Endothelial cell of hepatic sinusoid (primary cell): ENCODE results near the gene CD19.
"Not testable (repeated sequence)": the region's sequence is repeated elsewhere in the genome, so short reads cannot be mapped to it uniquely, and the experiment has no call there.

ENCODE experiments used
- in situ Hi-C: cut with HindIII; loops from 2 replicates; pipeline ENCODE4 v1.10.0; 2017; ENCODE audit warnings: low sequenced_read_pairs

The CD19 gene

DNA sequence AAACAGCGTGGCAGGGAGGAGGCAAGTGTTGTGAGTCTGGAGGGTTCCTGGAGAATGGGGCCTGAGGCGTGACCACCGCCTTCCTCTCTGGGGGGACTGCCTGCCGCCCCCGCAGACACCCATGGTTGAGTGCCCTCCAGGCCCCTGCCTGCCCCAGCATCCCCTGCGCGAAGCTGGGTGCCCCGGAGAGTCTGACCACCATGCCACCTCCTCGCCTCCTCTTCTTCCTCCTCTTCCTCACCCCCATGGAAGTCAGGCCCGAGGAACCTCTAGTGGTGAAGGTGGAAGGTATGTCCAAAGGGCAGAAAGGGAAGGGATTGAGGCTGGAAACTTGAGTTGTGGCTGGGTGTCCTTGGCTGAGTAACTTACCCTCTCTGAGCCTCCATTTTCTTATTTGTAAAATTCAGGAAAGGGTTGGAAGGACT is at the start of gene CD19:
CD19 (plus strand) TSS at position 171 of the 425 bp plus-strand sequence; CDS start at position 201, 30 bp downstream.
- in situ Hi-C loops, result no loop called here

DNA sequence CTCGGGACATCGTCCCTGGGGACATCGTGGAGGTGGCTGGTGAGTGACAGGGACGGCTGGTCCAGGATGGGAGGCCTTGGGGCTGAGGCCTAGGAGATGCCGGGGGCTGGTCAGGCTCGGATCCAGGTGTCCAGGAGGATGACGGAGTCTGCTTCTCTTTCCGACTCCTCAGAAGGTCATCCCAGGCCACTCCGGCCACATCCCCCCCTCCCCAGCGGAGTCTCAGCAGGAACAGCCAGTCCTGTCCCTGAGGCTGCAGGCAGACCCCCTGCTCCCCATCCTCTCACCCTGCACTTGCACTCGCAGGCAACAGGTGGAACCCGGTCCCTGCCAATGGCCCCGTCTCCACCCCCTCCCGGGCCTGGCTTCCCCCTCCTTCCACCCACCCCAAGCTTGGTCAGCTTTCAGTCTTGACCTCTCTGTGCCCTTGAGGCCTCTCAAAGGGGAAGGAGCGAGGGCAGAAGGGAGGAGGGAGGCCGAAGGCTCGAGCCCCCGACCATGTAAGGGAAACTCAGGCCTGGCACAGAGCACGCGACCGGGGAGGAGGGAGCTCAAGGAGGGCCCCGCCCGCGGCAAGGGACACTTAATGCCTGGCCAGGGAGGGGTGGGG is 49.1 kb upstream of the CD19 start:
- in situ Hi-C loops, result no loop called here

DNA sequence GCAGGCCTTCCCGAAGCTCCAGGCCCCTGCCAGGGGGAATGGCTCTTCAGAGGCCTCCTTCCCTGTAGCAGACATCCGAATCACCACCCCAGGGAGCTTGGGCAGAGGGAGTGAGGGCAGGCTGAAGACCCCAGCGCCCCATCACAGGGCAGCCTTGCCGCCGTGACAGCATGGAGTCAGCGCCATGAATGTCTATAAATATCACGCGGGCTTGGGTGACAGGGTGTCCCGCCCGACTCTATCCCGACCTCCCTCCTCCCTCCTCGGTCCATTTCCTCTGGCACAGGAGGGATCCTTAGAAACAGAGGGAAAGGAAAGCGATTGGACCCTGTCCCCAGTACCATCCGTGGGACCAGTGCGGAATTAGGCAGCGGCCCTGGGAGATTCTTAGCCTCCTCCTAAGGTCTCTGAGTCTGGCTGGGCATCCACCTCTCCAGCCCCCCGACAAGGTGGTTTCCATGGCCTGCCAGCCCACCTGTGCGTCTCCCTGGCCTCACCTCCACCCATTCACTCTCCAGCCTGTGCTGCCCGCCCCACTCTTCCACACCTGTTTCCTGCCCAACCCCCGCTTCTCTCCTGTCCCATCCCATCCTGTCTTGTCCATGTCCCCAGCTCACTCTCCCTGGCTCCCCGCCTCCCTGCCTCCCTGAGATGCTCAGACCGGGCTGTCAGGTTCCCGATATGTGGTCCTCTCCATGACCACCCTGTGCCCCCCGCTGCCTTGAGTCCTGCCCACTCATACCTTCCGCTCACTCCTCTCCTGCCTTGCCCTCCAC is 48.4 kb upstream of the CD19 start:
- in situ Hi-C loops, result no loop called here

DNA sequence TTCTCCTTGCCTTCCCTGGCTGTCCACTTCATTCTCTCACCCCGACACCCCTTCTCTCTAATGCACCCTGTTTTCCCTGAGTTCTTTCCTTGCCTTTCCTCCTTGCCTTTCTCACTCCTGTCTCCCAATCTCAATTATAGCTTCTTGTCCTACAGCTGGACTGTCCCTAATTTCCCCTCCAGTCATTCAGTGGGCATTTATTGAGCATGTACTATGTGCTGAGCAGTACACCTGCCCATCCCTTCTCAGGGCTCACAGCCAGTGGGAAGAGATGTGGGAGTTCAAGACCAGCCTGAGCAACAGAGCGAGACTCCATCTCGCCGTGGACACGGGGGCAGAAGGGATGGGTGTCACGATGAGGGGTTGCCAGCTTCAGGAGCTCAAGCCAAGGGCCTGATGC is 47.7 kb upstream of the CD19 start:
- in situ Hi-C loops, result no loop called here

DNA sequence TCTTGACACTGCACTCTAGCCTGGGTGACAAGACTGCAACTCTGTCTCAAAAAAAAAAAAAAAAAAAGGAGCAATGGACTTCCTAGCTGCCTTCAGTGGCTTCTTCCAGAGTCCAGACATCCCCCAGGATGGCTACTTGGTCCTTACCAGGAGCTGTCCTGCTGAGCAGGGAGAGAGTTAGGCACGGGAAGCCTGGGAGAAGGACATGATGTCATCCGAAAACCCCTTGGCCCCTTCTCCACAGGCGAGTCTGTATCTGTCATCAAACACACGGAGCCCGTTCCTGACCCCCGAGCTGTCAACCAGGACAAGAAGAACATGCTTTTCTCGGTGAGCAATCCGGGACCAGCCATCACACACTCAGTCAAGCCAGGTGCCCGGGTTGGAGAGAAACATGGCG is 44.8 kb upstream of the CD19 start:
- in situ Hi-C loops, result no loop called here

DNA sequence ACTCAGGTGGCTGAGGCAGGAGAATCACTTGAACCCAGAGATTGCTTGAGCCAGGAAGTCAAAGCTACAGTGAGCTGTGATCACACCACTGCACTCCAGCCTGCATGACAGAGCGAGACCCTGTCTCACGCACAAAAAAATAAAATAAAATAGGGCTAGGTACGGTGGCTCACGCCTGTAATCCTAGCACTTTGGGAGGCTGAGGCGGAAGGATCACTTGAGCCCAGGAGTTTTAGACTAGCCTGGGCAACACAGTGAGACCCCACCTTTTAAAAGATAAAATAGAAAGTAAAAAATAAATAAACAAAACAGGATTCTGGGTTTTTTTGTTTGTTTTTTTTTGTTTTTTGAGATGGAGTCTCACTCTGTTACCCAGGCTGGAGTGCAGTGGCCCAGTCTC is 41.4 kb upstream of the CD19 start:
- in situ Hi-C loops, result not testable (repeated sequence)

DNA sequence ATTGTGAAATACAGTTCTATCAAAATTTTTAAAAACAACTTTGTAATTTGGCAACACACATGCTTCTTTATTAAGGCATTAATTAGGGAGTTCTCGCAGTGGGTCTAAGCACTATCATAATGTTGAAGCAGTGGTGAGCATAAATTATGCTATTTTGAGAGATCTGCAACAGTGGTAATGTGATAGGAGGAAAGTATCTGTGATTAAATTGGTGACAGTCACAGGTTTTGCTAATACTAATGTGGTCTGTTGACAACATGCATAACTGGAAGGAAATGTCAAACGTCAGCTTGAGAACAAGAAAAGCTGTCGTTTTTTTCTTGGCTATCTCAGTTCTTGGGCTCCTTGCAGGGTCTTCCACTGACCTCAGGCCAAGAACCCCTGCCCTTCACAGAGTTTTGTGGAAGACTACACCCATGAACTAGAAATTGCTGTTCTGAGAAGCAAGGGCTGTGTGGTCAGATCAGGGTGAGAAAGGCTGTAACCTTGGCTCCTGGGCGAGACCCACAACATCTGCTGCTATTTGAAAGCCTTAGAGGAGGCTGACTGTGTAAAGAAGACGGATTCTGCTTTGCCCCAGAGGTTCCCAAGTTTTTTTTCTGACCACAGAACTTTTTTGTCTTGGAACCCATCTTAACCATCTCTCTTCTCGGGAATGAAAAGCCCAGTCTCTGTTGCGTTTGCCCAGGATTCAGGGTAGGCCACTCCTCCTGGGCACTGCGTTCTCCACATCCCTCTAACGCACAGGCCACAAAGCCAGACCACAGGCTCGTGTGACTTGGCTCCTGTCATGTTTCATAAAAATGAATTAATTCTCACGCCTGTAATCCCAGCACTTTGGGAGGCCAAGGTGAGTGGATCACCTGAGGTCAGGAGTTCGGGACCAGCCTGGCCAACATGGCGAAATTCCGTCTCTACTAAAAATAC is 39.5 kb upstream of the CD19 start:
- in situ Hi-C loops, result no loop called here

DNA sequence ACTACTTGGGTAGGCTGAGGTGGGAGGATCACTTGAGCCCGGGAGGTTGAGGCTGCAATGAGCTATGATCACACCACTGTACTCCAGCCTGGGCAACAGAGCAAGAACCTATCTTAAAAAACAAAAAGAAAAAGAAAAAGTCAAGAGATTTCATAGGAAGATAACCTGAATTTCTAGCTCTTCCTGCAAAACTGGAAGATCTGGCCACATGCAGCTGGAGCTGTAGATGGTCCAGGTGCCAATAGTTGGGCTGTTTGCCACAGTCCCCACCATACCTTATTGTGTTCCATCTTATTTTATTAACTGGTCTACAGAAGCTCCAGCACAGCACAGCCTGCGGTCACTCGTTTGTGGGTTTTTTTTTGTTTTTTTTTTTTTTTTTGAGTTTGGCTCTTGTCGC is 38.5 kb upstream of the CD19 start:
- in situ Hi-C loops, result no loop called here

DNA sequence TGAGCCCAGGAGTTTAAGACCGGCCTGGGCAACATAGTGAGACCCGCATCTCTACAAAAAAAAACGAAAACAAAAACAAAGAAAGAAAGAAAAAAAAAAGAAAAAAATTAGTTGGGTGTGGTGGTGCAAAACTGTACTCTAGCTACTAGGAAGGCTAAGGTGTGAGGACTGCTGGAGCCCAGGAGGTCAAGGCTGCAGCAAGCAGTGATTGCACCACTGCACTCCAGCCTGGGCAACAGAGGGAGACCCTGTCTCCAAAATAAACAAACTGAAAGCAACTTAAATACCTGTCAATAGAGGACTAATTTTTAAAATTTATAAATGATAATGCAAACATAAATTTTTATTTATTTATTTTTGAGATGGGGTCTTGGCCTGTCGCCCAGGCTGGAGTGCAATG is 36.2 kb upstream of the CD19 start:
- in situ Hi-C loops, result no loop called here

DNA sequence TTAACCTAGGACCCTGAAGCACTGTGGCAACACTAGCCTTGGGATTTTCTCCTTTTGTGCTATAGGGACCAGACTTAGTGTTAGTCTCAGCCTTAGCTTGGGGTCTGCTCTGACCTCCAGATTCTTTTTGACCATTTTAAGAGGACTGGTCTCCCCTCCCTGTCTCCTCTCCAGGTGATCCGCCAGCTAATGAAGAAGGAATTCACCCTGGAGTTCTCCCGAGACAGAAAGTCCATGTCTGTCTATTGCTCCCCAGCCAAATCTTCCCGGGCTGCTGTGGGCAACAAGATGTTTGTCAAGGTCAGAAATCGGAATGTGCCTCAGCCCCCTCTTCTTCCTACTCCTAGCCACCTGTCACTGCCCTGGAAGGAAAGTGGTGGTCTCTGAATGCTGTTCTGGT is 33.9 kb upstream of the CD19 start:
- in situ Hi-C loops, result no loop called here

DNA sequence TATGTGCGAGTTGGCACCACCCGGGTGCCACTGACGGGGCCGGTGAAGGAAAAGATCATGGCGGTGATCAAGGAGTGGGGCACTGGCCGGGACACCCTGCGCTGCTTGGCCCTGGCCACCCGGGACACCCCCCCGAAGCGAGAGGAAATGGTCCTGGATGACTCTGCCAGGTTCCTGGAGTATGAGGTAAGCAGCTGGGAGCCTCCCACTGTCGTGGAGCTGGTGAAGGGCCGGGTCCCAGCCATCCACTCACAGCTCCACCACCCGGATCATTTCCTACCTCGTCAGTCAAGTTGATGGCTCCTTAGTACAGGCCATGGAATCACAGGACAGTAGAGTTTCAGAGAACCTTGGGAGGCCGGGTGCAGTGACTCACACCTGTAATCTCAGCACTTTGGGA is 33.5 kb upstream of the CD19 start:
- in situ Hi-C loops, result no loop called here

DNA sequence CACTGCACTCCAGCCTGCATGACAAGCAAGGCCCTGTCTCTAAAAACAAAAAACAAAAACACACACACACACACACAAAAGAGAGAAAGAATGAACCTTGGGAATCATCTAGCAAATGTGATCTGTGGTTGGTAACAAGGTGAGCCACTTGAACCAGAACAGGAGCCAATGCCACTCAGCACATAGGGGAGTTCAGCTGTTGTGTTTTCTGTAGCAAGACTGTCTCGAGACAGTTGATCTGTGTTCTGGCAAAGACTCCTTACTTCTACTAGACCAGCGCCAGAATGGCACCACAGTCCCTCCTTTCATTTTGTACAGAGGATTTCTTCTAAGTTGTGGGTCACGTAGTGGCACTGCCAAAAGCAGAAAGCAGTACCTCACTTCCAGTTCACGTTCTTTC is 32.8 kb upstream of the CD19 start:
- in situ Hi-C loops, result no loop called here

DNA sequence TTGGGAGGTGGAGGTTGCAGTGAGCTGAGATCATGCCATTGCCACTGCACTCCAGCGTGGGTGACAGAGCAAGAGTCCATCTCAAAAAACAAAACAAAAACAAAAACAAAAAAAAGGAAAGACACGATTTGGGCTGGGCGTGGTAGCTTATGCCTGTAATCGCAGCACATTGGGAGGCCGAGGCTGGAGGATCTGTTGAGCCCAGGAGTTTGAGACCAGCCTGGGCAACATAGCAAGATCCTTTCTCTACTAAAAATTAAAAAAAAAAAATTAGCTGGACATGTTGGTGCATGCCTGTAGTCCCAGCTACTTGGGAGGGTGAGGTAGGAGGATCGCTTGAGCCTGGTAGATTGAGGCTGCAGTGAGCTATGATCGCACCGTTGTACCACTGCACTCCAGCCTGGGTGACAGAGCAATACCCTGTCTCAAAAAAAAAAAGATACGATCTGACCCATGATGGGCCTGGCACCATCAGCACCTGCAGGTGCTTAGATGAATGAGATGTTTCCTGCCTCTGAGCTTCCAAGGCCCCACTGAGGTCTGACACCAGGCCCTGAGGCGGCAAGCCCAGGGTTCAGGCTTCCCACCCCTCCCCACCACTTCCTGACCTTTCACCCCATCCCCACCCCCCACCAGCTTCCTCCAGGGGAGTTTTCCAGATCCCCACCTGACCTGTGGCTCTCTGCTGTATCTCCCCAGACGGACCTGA is 31.7 kb upstream of the CD19 start:
- in situ Hi-C loops, result no loop called here

DNA sequence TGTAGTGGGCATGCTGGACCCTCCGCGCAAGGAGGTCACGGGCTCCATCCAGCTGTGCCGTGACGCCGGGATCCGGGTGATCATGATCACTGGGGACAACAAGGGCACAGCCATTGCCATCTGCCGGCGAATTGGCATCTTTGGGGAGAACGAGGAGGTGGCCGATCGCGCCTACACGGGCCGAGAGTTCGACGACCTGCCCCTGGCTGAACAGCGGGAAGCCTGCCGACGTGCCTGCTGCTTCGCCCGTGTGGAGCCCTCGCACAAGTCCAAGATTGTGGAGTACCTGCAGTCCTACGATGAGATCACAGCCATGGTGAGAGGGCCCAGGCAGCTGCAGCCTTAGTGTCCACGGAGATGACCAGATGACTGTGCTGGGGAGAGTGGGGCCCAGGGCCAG is 31.2 kb upstream of the CD19 start:
- in situ Hi-C loops, result no loop called here

DNA sequence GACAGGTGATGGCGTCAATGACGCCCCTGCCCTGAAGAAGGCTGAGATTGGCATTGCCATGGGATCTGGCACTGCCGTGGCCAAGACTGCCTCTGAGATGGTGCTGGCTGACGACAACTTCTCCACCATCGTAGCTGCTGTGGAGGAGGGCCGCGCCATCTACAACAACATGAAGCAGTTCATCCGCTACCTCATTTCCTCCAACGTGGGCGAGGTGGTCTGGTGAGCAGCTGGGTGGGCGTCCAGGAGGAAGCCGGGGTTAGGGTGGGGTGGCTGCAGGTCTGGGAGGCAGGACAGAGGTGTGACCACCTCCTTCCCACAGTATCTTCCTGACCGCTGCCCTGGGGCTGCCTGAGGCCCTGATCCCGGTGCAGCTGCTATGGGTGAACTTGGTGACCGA is 29.9 kb upstream of the CD19 start:
- in situ Hi-C loops, result no loop called here

DNA sequence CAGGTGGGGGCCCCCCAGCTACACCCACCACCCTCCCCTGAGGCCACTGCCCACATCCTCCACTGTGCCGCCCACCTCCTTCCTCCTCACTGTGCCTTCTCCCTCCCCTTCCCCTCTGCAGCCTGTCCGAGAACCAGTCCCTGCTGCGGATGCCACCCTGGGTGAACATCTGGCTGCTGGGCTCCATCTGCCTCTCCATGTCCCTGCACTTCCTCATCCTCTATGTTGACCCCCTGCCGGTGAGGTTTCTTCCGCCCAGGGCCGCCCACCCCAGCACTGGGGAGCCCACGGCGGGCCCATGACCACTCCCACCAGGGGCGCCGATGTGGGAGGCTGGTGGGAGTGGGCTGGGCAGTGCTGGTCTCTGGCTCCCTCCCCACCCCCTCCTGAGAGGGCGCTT is 28.9 kb upstream of the CD19 start:
- in situ Hi-C loops, result no loop called here

DNA sequence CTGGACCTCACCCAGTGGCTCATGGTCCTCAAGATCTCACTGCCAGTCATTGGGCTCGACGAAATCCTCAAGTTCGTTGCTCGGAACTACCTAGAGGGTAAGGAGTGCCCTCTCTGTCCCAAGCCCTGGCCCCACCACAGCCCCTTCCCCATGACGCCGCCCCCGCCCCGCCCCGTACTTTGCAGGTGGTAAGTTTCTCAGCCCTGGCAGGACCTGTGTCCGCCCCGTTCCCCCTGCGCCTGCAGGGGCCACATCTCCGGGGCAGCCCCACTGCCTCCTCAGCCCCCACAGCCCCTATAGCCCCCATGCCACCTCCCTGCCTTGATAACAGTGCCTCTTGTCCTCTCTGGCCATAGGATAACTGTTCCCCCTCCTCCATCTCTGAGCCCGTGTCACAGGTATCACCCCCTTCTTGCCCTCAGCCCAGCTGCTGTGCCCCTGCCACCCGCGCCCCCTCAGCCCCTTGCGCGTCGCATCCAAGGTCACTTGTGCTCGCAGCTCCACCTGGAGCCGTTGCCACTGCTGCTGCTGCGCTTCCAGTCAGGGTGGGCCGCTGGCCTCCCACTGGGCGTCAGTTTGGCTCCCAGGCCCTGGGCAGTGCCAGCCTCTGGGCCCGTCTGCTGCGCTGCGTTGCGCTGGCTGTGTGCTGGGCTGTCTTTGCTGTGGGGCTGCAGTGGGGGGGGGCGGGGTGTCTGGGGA is 28.3 kb upstream of the CD19 start:
- in situ Hi-C loops, result no loop called here

DNA sequence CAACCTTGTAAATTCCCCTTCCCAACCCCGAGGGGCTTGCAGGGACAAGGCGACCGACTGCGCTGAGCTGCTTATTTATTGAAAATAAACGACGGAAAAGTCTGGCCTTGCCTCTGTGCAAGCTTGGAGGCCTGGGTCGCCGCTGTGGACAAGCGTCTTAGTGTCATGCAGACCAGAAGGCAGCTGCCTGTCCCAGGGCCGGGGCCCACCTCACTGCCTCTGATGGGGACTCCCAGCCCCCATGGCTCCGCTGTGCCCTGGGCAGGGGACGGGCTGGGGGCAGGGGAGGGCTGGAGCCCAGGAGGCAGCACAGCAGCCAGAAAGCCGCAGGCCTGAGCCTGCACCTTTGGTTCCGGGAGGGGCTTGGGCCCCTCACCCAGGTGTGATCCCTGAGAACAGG is 27.4 kb upstream of the CD19 start:
- in situ Hi-C loops, result no loop called here

DNA sequence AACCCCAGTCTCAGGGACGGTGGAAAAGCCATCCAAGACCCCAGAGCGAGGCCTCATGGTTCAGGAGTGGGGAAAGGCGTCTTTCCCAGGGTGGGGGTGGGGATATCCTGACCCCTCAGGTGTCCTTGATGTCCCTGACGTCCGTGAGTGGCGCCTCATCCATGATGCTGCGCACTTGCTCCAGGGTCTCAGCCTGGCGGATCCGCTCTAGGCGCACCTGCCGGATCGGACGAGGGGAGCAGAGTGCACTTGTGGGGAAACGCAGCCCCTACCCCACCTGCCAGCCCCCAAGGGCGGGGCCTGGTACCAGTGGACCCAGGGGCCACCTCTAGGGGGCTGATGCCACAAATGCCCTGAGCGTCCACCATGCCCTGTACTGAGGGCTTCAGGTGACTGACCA is 26.9 kb upstream of the CD19 start:
- in situ Hi-C loops, result no loop called here

DNA sequence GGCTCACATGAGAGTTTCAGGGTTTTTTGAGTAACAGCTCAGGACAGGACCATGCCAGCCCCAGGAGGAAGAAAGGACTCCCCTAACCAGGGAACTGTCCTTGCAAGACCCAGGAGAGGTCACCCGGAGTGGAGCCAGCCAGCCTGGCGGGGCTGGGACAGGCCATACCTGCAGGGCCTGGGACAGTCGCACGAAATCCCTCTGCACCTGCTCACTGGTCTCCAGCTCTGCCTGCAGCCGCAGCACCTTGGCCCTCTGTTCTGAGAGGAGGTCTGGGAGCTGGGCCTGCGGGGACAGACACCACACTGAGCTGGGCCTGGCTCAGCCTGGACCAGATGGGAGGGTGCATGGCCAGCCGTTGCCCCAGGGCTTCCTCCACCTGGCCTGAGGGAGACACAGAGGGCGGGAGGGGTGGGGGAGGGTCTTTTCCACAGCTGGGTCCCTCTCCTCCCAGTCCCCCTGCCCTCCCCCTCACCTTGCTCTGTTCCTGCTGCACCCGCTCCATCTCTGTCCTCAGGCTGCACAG is 26.5 kb upstream of the CD19 start:
- in situ Hi-C loops, result no loop called here
